Measurements from ENCODE around the gene MARK3. TPM values are rescaled to one million over a fixed set of nuclear protein-coding genes. Genes with fewer than 3 reads are reported as not detected.

The MARK3 gene
- total RNA-seq, 4 donors from 2014 or later = 61.7 to 115 (median 76.2) TPM

DNA sequence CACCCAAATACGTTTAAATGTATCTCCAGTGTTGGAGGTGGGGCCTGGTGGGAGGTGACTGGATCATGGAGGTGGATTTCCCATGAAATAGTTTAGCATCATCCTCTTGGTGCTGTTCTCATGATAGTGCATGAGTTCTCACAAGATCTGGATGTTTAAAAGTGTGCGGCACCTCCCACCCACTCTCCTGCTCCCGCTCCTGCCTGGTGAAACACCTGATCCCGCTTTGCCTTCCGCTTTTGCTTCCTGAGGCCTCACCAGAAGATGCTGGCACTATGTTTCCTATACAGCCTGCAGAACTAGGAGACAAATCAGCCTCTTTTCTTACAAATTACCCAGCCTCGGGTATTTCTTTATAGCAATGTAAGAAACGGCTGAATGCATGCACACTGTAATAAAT, 31.1 kb upstream of the MARK3 start:
- TF ChIP-seq, protein P1, sequence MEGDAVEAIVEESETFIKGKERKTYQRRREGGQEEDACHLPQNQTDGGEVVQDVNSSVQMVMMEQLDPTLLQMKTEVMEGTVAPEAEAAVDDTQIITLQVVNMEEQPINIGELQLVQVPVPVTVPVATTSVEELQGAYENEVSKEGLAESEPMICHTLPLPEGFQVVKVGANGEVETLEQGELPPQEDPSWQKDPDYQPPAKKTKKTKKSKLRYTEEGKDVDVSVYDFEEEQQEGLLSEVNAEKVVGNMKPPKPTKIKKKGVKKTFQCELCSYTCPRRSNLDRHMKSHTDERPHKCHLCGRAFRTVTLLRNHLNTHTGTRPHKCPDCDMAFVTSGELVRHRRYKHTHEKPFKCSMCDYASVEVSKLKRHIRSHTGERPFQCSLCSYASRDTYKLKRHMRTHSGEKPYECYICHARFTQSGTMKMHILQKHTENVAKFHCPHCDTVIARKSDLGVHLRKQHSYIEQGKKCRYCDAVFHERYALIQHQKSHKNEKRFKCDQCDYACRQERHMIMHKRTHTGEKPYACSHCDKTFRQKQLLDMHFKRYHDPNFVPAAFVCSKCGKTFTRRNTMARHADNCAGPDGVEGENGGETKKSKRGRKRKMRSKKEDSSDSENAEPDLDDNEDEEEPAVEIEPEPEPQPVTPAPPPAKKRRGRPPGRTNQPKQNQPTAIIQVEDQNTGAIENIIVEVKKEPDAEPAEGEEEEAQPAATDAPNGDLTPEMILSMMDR (IDR thresholded peaks at IDR 0.05; ENCODE audit: low read depth) = no peak

DNA sequence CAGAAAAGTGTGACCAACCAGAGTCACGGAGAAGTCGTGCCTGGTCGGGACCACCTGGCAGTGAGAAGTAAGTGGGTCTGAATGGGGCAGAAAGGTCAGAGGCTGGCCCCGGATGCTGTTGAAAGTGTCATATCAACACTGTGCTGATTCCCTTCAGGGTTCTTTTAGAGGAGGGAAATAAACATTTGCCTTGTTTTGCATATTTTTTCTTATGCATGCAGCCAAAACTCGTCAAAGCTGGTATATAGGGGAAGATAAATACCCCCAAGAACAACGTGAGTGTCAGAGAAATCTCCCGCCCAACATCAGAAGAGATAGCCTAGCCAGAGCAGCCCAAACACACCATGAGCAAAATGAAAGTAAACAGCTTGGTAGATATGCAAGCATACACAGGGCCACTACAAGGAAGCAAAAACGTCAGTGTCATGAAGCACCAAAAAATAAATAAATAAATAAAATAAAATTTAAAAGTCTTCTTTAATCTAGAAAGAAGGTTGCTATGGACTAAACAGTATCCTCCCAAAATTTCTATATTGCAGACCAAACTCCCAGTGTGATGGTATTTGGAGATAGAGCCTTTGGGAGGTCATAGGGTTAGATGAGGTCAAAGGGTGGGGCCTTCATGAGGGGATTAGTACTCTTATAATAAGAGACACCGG, 29.1 kb upstream of the MARK3 start:
- TF ChIP-seq, protein P1 (IDR thresholded peaks at IDR 0.05; ENCODE audit: low read depth) = no peak

DNA sequence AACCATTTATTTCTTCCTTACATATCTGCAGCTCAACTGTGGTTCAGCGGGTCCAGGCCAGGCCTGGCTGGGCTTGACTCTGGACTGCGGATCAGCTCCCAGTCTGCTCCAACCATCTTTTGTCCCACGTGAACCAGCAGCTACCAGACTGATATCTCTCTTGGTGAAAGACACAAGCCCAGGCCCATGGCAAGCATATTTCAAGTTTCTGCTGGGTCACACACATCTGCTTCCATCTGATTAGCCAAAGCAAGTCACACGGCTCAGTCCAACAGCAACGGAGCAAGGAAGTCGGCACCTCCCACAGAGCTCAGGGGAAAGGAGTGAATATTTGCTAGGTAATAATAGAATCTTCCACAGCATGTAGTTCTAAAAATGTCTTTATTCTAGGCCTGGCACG, 24.7 kb upstream of the MARK3 start:
- TF ChIP-seq, protein P1 (IDR thresholded peaks at IDR 0.05; ENCODE audit: low read depth) = no peak

DNA sequence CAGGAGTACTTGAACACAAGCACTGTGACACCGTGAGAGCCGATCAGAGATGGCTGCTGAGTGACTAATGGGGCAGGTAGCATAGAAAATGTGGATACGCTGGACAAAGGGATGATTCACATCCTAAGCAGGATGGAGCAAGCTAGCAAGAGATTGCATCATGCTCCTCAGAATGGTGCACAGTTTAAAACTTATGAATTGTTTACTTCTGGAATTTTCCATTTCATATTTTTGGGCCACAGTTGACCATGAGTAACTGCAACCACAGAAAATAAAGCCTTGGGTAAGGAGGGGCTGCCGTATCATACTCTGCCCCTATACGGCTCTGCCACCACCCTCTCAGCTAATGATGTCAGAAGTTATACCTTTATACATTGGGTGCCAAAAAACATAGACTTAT, 23.3 kb upstream of the MARK3 start:
- TF ChIP-seq, protein P1 (IDR thresholded peaks at IDR 0.05; ENCODE audit: low read depth) = no peak

DNA sequence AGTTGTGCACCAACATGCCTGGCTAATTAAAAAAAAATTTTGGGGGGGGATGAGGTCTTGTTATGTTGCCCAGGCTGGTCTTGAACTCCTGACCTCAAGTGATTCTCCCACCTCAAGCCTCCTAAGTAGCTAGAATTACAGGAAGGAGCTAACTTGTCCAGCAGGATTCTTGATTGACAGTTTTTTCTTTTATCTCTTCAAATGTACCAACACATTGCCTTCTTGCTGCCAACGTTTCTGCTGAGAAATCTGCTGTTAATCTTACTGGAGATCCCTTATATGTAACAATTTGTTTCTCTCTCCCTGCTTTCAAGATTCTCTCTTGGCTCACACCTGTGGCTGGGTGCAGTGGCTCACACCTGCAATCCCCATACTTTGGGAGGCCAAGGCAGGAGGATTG, 22.4 kb upstream of the MARK3 start:
- TF ChIP-seq, protein P1 (IDR thresholded peaks at IDR 0.05; ENCODE audit: low read depth) = no peak

DNA sequence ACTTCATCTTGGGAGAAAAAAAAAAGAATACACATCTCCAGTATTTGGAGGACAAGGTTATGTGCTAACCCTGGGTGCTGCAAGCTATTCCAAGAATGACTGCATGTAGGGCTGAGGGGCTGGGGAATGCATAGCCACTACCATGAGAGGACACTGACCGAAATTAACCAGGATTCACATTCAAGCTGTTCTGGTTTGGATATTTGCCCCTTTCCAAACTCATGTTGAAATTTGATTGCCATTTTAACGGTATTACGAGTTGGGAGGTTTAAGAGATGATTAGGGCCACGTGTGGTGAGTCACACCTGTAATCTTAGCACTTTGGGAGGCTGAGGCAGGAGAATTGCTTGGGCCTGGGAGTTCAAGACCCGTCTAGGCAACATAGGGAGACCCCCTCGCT, 18.5 kb upstream of the MARK3 start:
- TF ChIP-seq, protein P1 (IDR thresholded peaks at IDR 0.05; ENCODE audit: low read depth) = no peak

DNA sequence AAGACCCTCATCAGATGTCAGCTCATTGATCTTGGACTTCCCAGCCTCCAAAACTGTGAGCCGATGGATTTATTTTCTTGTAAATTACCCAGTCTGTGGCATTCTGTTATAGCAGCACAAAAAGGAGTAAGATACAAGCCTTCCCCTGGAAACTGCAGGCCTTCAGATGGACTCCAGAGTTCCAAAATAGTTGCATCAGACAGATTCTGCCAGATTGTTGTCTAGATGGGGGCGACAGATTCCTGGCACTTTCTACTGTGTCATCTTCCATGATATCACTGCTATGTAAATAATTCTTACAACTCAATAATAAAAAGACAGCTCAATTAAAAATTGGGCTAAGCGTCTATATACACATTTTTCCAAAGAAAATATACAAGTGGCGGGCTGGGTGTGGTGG, 17.2 kb upstream of the MARK3 start:
- TF ChIP-seq, protein P1 (IDR thresholded peaks at IDR 0.05; ENCODE audit: low read depth) = no peak
